ENCODE measurements around the gene NPAS4. TPM values are rescaled to one million over a fixed set of nuclear protein-coding genes. Genes with fewer than 3 reads are reported as not detected.
A peak's percentile ranks its signal among the peaks of the same experiment; 100 is the strongest.

Gene NPAS4
- polyA plus RNA-seq, 2 of the 4 experiments (the other 2 are of a cell fraction), result 0.03 TPM; not detected in 1

DNA sequence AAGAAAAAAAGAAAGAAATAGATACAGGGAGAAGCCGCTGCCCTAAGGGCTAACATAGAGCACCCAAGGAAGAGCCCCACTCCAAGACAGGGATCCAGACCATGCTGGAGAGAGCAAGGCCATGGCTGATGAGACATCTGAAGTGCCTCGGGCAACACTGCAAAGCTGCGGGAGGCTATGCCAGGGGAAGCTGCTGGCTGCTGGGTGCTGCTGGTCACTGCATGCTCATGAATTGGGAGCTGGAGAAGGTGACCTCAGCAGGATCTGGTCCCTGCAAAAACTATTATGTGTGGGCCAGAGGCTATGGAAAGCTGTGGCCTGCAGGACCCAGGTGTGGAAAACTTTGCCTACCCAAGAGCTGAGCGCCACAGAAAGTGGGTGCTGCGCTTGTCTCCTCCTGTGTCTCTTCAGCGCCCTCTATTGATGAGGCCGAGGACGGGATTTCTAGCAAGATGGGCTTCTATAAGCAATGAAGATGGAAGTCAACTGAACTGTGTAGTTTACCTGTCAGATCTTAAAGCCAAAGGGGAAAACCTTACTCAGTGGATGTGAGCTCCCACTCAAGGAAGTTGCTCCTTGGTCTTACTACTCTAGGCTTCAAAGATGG, 32.0 kb upstream of the NPAS4 start:
- FAIRE-seq (no peak), DNase-seq (ENCODE audit: low read depth in 1 of 2, low spot score in 1 of 2) (peak; percentile 53 to 80), ATAC-seq (peak; percentile 86 to 88)
- Histone ChIP-seq H3K4me3 (no peak overlapping the region), H3K4me2 (peak overlapping the region; percentile 32; the same call in 1 of the 3 replicates), H3K4me1 (0 out of 3 replicates have a peak, but pooled peaks cover 3% of the 10 kb centered on the region), H3K9me3 (no peaks in the 10 kb centered on the region), H3K27ac (no peak overlapping the region)
- TF ChIP-seq FOSB (CRISPR knock-in tag; IDR thresholded peaks at IDR 0.05) (no peak), EHF (CRISPR knock-in tag; IDR thresholded peaks at IDR 0.05) (no peak), RAD21 (conservative IDR thresholded peaks at IDR 0.05 in 1 of 2, IDR thresholded peaks at IDR 0.05 in 1 of 2) (peak; percentile 42 to 55; a peak in 3 of 5 replicates), KDM1A (IDR thresholded peaks at IDR 0.05; ENCODE audit: low read depth) (no peak), EP300 (IDR thresholded peaks at IDR 0.05) (no peak), FOXS1 (CRISPR knock-in tag; IDR thresholded peaks at IDR 0.05) (no peak), MAZ (IDR thresholded peaks at IDR 0.05; ENCODE audit: borderline replicate concordance, low read depth, low read length) (no peak), HOXA7 (CRISPR knock-in tag; IDR thresholded peaks at IDR 0.05) (no peak), CEBPB (IDR thresholded peaks at IDR 0.05) (no peak), EHMT2 (IDR thresholded peaks at IDR 0.05; ENCODE audit: low read depth) (no peak), HEYL (CRISPR knock-in tag; IDR thresholded peaks at IDR 0.05) (no peak), SMC3 (IDR thresholded peaks at IDR 0.05) (no peak), JUN (IDR thresholded peaks at IDR 0.05) (no peak)
- TF ChIP-seq, protein P1, sequence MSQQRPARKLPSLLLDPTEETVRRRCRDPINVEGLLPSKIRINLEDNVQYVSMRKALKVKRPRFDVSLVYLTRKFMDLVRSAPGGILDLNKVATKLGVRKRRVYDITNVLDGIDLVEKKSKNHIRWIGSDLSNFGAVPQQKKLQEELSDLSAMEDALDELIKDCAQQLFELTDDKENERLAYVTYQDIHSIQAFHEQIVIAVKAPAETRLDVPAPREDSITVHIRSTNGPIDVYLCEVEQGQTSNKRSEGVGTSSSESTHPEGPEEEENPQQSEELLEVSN (IDR thresholded peaks at IDR 0.05; ENCODE audit: borderline replicate concordance, low read depth), result no peak
- TF ChIP-seq, protein P2, sequence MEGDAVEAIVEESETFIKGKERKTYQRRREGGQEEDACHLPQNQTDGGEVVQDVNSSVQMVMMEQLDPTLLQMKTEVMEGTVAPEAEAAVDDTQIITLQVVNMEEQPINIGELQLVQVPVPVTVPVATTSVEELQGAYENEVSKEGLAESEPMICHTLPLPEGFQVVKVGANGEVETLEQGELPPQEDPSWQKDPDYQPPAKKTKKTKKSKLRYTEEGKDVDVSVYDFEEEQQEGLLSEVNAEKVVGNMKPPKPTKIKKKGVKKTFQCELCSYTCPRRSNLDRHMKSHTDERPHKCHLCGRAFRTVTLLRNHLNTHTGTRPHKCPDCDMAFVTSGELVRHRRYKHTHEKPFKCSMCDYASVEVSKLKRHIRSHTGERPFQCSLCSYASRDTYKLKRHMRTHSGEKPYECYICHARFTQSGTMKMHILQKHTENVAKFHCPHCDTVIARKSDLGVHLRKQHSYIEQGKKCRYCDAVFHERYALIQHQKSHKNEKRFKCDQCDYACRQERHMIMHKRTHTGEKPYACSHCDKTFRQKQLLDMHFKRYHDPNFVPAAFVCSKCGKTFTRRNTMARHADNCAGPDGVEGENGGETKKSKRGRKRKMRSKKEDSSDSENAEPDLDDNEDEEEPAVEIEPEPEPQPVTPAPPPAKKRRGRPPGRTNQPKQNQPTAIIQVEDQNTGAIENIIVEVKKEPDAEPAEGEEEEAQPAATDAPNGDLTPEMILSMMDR (IDR thresholded peaks at IDR 0.05), result peak; percentile 71
- CTCF ChIA-PET, result interaction anchor here (0.7 to 57.7 kb wide), 35 partner anchors 9 to 350 kb away, joined by 3 to 1614 read pairs (median 5); partner anchors contain the start of genes MRPL11, NPAS4, RBM4B and RIN1
- 20% methylated on average over 8 of the region's 8 CpGs for WGBS (ENCODE audit: missing lambda C conversion rate)
- POLR2A ChIA-PET, result interaction anchor here (0.6 to 1.2 kb wide), 2 partner anchors 18 to 41 kb away, joined by 3 to 4 read pairs; no protein-coding TSS in a partner anchor

DNA sequence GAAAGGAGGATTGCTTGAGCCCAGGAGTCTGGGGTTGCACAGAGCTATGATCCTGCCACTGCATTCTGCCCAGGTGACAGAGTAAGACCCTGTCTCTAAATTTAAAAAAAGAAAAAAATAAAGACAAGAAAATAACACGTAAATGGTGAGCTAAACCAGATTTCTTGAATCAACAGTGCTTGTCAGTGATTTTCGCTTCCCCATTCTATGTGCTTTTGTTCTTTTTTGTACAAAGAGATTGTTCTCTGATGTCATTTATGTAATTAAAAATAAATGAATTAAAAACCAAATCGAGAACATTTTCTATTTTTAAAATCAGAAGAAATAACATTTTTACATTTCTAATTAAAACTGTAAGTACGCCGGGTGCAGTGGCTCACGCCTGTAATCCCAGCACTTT, 29.5 kb upstream of the NPAS4 start:
- no peak overlapping the region for H3K4me2 ChIP-seq
- H3K4me3 ChIP-seq, result no peak overlapping the region
- POLR2A ChIA-PET, result no interaction called here
- ATAC-seq (no peak), DNase-seq (ENCODE audit: low read depth in 1 of 2, low spot score in 1 of 2) (no peak), FAIRE-seq (no peak)
- CTCF ChIA-PET, result interaction anchor here (0.6 to 57.7 kb wide), 4 partner anchors 12 to 69 kb away, joined by 3 to 1614 read pairs (median 3); partner anchors contain the start of genes MRPL11 and NPAS4
- TF ChIP-seq NPAS2 (CRISPR knock-in tag; IDR thresholded peaks at IDR 0.05; ENCODE audit: borderline replicate concordance), result no peak
- TF ChIP-seq ZFP36 (IDR thresholded peaks at IDR 0.05; ENCODE audit: borderline replicate concordance, partially characterized antibody), result no peak
- TF ChIP-seq JUN (IDR thresholded peaks at IDR 0.05), result no peak
- TF ChIP-seq HOXB13 (CRISPR knock-in tag; IDR thresholded peaks at IDR 0.05; ENCODE audit: low read depth), result no peak
- TF ChIP-seq TFCP2L1 (CRISPR knock-in tag; IDR thresholded peaks at IDR 0.05), result no peak
- TF ChIP-seq NR3C1 (IDR thresholded peaks at IDR 0.05), result no peak
- TF ChIP-seq CEBPB (IDR thresholded peaks at IDR 0.05), result no peak
- no peak for TF ChIP-seq EHF (CRISPR knock-in tag; IDR thresholded peaks at IDR 0.05)
- no peak for TF ChIP-seq FOXS1 (CRISPR knock-in tag; IDR thresholded peaks at IDR 0.05)
- no peak overlapping the region for H3K27ac ChIP-seq
- no peaks in the 10 kb centered on the region for H3K9me3 ChIP-seq
- no peaks in the 10 kb centered on the region for H3K4me1 ChIP-seq
- WGBS (ENCODE audit: missing lambda C conversion rate), result 65% methylated on average over 6 of the region's 6 CpGs

DNA sequence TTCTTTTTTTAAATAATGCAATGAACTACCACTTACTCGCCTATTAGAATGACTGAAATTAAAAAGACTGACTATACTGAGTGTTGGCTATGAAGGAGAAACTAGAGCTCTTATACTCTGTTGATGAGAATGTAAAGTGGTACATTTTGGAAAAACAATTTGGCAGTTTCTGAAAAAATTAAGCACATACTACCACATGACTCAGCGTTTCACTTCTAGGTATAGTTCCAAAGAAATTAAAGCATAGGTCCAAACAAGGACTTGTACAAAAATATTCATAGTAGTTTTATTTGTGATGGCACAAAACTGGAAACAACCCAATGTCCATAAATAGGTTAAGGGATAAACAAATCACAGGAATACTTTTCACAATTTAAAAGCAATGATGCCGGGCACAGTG, 26.9 kb upstream of the NPAS4 start:
- CTCF ChIA-PET, result interaction anchor here (1.3 to 57.7 kb wide), 4 partner anchors 8 to 82 kb away, joined by 3 to 1614 read pairs (median 811); partner anchors contain the start of genes MRPL11 and NPAS4
- ATAC-seq (no peak), DNase-seq (ENCODE audit: low read depth in 1 of 2, low spot score in 1 of 2) (no peak), FAIRE-seq (no peak)
- no peak overlapping the region for H3K4me2 ChIP-seq
- H3K9me3 ChIP-seq, result no peaks in the 10 kb centered on the region
- H3K4me1 ChIP-seq, result no peaks in the 10 kb centered on the region
- H3K27ac ChIP-seq, result no peak overlapping the region
- POLR2A ChIA-PET, result no interaction called here
- WGBS (ENCODE audit: missing lambda C conversion rate), result 66% methylated on average over 3 of the region's 3 CpGs
- no peak overlapping the region for H3K4me3 ChIP-seq
- peak; percentile 74 for TF ChIP-seq MAFK (IDR thresholded peaks at IDR 0.05; ENCODE audit: partially characterized antibody)
- TF ChIP-seq CBX8 (IDR thresholded peaks at IDR 0.05), result no peak
- TF ChIP-seq, protein P3, sequence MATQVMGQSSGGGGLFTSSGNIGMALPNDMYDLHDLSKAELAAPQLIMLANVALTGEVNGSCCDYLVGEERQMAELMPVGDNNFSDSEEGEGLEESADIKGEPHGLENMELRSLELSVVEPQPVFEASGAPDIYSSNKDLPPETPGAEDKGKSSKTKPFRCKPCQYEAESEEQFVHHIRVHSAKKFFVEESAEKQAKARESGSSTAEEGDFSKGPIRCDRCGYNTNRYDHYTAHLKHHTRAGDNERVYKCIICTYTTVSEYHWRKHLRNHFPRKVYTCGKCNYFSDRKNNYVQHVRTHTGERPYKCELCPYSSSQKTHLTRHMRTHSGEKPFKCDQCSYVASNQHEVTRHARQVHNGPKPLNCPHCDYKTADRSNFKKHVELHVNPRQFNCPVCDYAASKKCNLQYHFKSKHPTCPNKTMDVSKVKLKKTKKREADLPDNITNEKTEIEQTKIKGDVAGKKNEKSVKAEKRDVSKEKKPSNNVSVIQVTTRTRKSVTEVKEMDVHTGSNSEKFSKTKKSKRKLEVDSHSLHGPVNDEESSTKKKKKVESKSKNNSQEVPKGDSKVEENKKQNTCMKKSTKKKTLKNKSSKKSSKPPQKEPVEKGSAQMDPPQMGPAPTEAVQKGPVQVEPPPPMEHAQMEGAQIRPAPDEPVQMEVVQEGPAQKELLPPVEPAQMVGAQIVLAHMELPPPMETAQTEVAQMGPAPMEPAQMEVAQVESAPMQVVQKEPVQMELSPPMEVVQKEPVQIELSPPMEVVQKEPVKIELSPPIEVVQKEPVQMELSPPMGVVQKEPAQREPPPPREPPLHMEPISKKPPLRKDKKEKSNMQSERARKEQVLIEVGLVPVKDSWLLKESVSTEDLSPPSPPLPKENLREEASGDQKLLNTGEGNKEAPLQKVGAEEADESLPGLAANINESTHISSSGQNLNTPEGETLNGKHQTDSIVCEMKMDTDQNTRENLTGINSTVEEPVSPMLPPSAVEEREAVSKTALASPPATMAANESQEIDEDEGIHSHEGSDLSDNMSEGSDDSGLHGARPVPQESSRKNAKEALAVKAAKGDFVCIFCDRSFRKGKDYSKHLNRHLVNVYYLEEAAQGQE (IDR thresholded peaks at IDR 0.05), result no peak
- peak; percentile 56; the same call in 1 of the 2 replicates for TF ChIP-seq NFE2L2 (conservative IDR thresholded peaks at IDR 0.05; ENCODE audit: low read length)
- TF ChIP-seq, protein P4, sequence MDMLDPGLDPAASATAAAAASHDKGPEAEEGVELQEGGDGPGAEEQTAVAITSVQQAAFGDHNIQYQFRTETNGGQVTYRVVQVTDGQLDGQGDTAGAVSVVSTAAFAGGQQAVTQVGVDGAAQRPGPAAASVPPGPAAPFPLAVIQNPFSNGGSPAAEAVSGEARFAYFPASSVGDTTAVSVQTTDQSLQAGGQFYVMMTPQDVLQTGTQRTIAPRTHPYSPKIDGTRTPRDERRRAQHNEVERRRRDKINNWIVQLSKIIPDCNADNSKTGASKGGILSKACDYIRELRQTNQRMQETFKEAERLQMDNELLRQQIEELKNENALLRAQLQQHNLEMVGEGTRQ (IDR thresholded peaks at IDR 0.05), result no peak
- no peak for TF ChIP-seq TFCP2L1 (CRISPR knock-in tag; IDR thresholded peaks at IDR 0.05)
- TF ChIP-seq, protein P5, sequence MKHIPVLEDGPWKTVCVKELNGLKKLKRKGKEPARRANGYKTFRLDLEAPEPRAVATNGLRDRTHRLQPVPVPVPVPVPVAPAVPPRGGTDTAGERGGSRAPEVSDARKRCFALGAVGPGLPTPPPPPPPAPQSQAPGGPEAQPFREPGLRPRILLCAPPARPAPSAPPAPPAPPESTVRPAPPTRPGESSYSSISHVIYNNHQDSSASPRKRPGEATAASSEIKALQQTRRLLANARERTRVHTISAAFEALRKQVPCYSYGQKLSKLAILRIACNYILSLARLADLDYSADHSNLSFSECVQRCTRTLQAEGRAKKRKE (CRISPR knock-in tag; IDR thresholded peaks at IDR 0.05; ENCODE audit: low read depth), result no peak
